Thyroid gland (tissue), 4 donors: ENCODE results near the gene MBD2. TPM values are rescaled to one million over a fixed set of nuclear protein-coding genes. Genes with fewer than 3 reads are reported as not detected.

ENCODE experiments used
- DNase-seq, 2 donors: peaks; one replicate each; pipeline ENCODE4 v3.0.0-alpha.2; 2019
- H3K27ac ChIP-seq, 3 donors: fragments of 200-600 bp; sonication (generic); 1 replicate in 2 of 3; 2 replicates in 1 of 3; pipeline ENCODE4 v1.5.1; 2016 to 2019; ENCODE audit warnings: mild to moderate bottlenecking in 1 of 3, moderate library complexity in 1 of 3
- H3K27me3 ChIP-seq: fragments of 200-600 bp; sonication (generic); one replicate; pipeline ENCODE4 v1.5.1; 2019
- H3K36me3 ChIP-seq, 2 donors: fragments of 200-600 bp; sonication (generic); one replicate each; pipeline ENCODE4 v1.5.1; 2016 to 2019
- H3K4me1 ChIP-seq, 2 donors: fragments of 200-600 bp; sonication (generic); one replicate each; pipeline ENCODE4 v1.5.1; 2017 to 2019
- H3K4me3 ChIP-seq, 3 donors: fragments of 200-600 bp; sonication (generic); replicated peaks in 1 of 3; 1 replicate in 2 of 3; 2 replicates in 1 of 3; pipeline ENCODE4 v1.5.1; 2016; ENCODE audit warnings: mild to moderate bottlenecking in 1 of 3
- H3K9me3 ChIP-seq: fragments of 200-600 bp; sonication (generic); one replicate; pipeline ENCODE4 v1.5.1; 2017
- CTCF ChIP-seq, 6 experiments: fragments of 200-600 bp in 3 of 6; fragments of 450-650 bp in 3 of 6; sonication (generic) in 3 of 6; IDR thresholded peaks; one replicate each; pipeline ENCODE4 v1.5.1; 2016 to 2019; ENCODE audit warnings: antibody characterized with exemption in 6 of 6, mild to moderate bottlenecking in 2 of 6, inconsistent platforms in 1 of 6, moderate library complexity in 1 of 6
- POLR2A ChIP-seq, 2 donors: fragments of 450-650 bp; IDR thresholded peaks; one replicate each; pipeline ENCODE4 v1.6.1; 2017; ENCODE audit warnings: antibody characterized with exemption in 2 of 2, mild to moderate bottlenecking in 2 of 2, moderate library complexity in 1 of 2
- WGBS, 2 donors: methylation state at CpG; one replicate each; pipeline ENCODE4 v1.1.5; 2017; 5-methylcytosine and 5-hydroxymethylcytosine counted together
- intact Hi-C: fragments of 100-400 bp; cut with DNase I; formaldehyde crosslinking; loops from one replicate; pipeline ENCODE4 v1.15.1; 2023
- total RNA-seq, 4 donors: library from RNA; depleted of rRNA; stranded (reverse); fragments of >200 nt; gene quantifications; one replicate each; pipeline ENCODE4 v1.2.3, GENCODE V29; 2016

Gene MBD2, protein sequence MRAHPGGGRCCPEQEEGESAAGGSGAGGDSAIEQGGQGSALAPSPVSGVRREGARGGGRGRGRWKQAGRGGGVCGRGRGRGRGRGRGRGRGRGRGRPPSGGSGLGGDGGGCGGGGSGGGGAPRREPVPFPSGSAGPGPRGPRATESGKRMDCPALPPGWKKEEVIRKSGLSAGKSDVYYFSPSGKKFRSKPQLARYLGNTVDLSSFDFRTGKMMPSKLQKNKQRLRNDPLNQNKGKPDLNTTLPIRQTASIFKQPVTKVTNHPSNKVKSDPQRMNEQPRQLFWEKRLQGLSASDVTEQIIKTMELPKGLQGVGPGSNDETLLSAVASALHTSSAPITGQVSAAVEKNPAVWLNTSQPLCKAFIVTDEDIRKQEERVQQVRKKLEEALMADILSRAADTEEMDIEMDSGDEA
- total RNA-seq = 10 to 100 TPM; 81.4 to 96.3 (median 88.8) TPM

- TF ChIP-seq POLR2A (IDR thresholded peaks at IDR 0.05) (peak; percentile 21 to 86), CTCF (IDR thresholded peaks at IDR 0.05) (peak in 2 of 6 experiments; percentile 8 to 45)
- no peaks in the 10 kb centered on the region for H3K27me3 ChIP-seq
- intact Hi-C loops = loop anchor here (5.0 kb wide), 1 partner anchor 43 kb away; the partner anchor contains the start of gene POLI
- no peaks in the 10 kb centered on the region for H3K9me3 ChIP-seq
- peaks cover 26 to 28% of the 10 kb centered on the region in 2 donors for H3K4me1 ChIP-seq
- WGBS, 2 donors = 0% methylated on average over 10 to 11 of the region's 66 CpGs
- H3K36me3 ChIP-seq = no peaks in the 10 kb centered on the region
- peak; percentile 95 for DNase-seq
- peak within 1 kb of the TSS; percentile 45 to 92 (median 71) for H3K27ac ChIP-seq
- peak within 1 kb of the TSS; percentile 47 to 62 (median 62) for H3K4me3 ChIP-seq
Observed at GRCh38 chr18:54224379-54225014, at the start of gene MBD2. Gene MBD2, minus strand, starts transcription at chr18:54224669. Its CDS starts 110 bp downstream, at chr18:54224559.

DNA sequence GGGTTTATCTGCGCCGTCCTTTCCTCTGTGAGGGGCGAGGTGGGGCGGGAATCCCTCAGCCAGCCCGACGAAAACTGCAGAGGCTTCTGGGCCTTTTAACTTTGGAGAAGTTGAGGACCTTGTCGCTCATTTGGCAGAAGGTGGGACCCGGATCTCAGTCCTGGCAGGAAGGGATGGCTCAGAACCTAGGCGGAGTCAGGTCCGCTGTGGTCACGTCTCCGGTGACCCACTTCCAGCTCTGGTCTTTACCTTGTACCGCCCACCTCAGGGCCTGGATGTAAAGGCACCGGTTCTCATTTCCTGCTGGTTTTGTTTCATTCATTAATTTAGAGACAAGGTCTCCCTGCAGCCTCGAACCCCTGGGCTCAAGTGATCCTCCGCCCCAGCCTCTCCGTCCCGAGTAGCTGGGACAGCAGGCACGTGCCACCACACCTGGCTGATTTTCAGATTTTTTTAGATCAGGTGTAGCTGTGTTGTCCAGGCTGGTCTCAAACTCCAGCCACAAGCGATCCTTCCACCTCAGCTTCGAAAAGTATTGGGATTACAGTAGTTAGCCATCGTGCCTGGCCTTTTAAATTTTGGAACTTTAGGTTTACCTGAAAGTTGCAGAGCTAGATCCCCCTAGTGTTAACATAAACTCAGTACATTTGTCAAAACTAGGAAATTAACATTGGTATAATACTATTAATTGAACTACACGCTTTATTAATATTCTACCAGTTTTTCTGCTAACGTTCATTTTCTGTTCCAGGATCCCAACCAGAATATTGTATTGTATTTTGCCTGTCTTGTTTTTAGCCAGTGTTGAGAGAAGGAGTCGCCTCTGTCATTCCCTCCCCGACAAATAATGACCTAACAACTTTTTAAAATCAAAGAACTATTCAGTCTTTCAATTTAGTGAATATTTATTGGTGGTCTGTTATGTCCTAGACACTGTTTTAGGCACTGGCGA, 45.7 kb upstream of the MBD2 start:
- TF ChIP-seq CTCF (IDR thresholded peaks at IDR 0.05) (peak; percentile 13 to 52 (median 34)), POLR2A (IDR thresholded peaks at IDR 0.05) (no peak)
- Histone ChIP-seq H3K9me3 (no peaks in the 10 kb centered on the region), H3K27ac (peak overlapping the region; percentile 87 to 96 (median 93)), H3K36me3 (no peaks in the 10 kb centered on the region), H3K27me3 (no peaks in the 10 kb centered on the region), H3K4me3 (peak overlapping the region; percentile 48 to 67 (median 48)), H3K4me1 (peaks cover 9 to 14% of the 10 kb centered on the region in 2 donors)
- intact Hi-C loops = loop anchor here (5.0 kb wide), 1 partner anchor 43 kb away; no protein-coding TSS in a partner anchor
- 11 to 12% methylated on average over 23 to 27 of the region's 27 CpGs for WGBS, 2 donors
- DNase-seq = peak; percentile 67 to 68

GRCh38 chr18:54268751-54269150, 44.3 kb upstream of the MBD2 start:
- H3K4me3 ChIP-seq = peak overlapping the region in 2 of 3 donors; percentile 48 to 67
- TF ChIP-seq CTCF (IDR thresholded peaks at IDR 0.05) (no peak), POLR2A (IDR thresholded peaks at IDR 0.05) (no peak)
- intact Hi-C loops = loop anchor here (5.0 kb wide), 1 partner anchor 41 kb away; no protein-coding TSS in a partner anchor
- no peak for DNase-seq
- 73 to 76% methylated on average over 6 of the region's 6 CpGs for WGBS, 2 donors
- H3K36me3 ChIP-seq = no peaks in the 10 kb centered on the region
- H3K27me3 ChIP-seq = no peaks in the 10 kb centered on the region
- H3K4me1 ChIP-seq = peaks cover 9 to 14% of the 10 kb centered on the region in 2 donors
- no peaks in the 10 kb centered on the region for H3K9me3 ChIP-seq
- peak overlapping the region; percentile 87 to 96 (median 93) for H3K27ac ChIP-seq

DNA sequence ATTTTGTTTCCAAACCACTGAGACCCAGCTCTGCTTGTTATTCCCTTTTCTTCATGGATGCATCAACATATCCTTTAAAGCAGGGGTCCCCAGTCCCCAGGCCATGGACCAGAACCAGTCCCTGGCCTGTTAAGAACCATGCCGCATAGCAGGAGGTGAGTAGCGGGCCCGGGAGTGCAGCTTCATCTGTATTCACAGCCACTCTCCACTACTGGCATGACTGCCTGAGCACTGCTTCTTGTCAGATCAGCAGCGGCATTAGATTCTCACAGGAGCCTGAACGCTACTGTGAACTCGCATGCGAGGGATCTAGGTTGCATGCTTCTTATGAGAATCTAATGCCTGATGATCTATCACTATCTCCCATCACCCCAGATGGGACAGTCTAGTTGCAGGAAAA, 43.2 kb upstream of the MBD2 start:
- DNase-seq = no peak
- Histone ChIP-seq H3K9me3 (no peaks in the 10 kb centered on the region), H3K27ac (peak overlapping the region in 1 of 3 donors; percentile 32), H3K4me3 (no peak overlapping the region), H3K27me3 (no peaks in the 10 kb centered on the region), H3K36me3 (no peaks in the 10 kb centered on the region), H3K4me1 (peaks cover 9 to 14% of the 10 kb centered on the region in 2 donors)
- WGBS, 2 donors = 92 to 96% methylated on average over 7 of the region's 7 CpGs
- intact Hi-C loops = loop anchor here (5.0 kb wide), 1 partner anchor 40 kb away; no protein-coding TSS in a partner anchor
- TF ChIP-seq CTCF (IDR thresholded peaks at IDR 0.05) (no peak), POLR2A (IDR thresholded peaks at IDR 0.05) (no peak)
